Measurements from ENCODE around the gene FLNA.

Gene FLNA

GRCh38 chrX:154358011-154358410 lies 16.4 kb downstream of the FLNA start:
- TF ChIP-seq MAX (IDR thresholded peaks at IDR 0.05; ENCODE audit: low read depth, low read length): no peak
- TF ChIP-seq POLR2A (IDR thresholded peaks at IDR 0.05; ENCODE audit: extremely low read depth, insufficient read length): no peak
- no peak for TF ChIP-seq CTCF (IDR thresholded peaks at IDR 0.05; ENCODE audit: low read depth, low read length)
- no peak for TF ChIP-seq MYC (IDR thresholded peaks at IDR 0.05; ENCODE audit: low read depth, low read length)
- H3K4me3 ChIP-seq (ENCODE audit: low read depth, low read length): no peak overlapping the region
- no peak for DNase-seq (ENCODE audit: low read depth)

GRCh38 chrX:154357205-154357604 lies 17.2 kb downstream of the FLNA start:
- DNase-seq (ENCODE audit: low read depth): no peak
- no peak overlapping the region for H3K4me3 ChIP-seq (ENCODE audit: low read depth, low read length)
- TF ChIP-seq MAX (IDR thresholded peaks at IDR 0.05; ENCODE audit: low read depth, low read length) (no peak), MYC (IDR thresholded peaks at IDR 0.05; ENCODE audit: low read depth, low read length) (no peak), CTCF (IDR thresholded peaks at IDR 0.05; ENCODE audit: low read depth, low read length) (no peak), POLR2A (IDR thresholded peaks at IDR 0.05; ENCODE audit: extremely low read depth, insufficient read length) (no peak)

- DNase-seq (ENCODE audit: low read depth): no peak
- no peak overlapping the region for H3K4me3 ChIP-seq (ENCODE audit: low read depth, low read length)
- TF ChIP-seq MAX (IDR thresholded peaks at IDR 0.05; ENCODE audit: low read depth, low read length) (no peak), CTCF (IDR thresholded peaks at IDR 0.05; ENCODE audit: low read depth, low read length) (no peak), POLR2A (IDR thresholded peaks at IDR 0.05; ENCODE audit: extremely low read depth, insufficient read length) (no peak), MYC (IDR thresholded peaks at IDR 0.05; ENCODE audit: low read depth, low read length) (no peak)
Observed at GRCh38 chrX:154356596-154356995, 17.8 kb downstream of the FLNA start.

- no peak overlapping the region for H3K4me3 ChIP-seq (ENCODE audit: low read depth, low read length)
- no peak for TF ChIP-seq CTCF (IDR thresholded peaks at IDR 0.05; ENCODE audit: low read depth, low read length)
- no peak for TF ChIP-seq MYC (IDR thresholded peaks at IDR 0.05; ENCODE audit: low read depth, low read length)
- TF ChIP-seq MAX (IDR thresholded peaks at IDR 0.05; ENCODE audit: low read depth, low read length): no peak
- no peak for TF ChIP-seq POLR2A (IDR thresholded peaks at IDR 0.05; ENCODE audit: extremely low read depth, insufficient read length)
- DNase-seq (ENCODE audit: low read depth): no peak
Observed at GRCh38 chrX:154355776-154356140, 18.7 kb downstream of the FLNA start.

- TF ChIP-seq CTCF (IDR thresholded peaks at IDR 0.05; ENCODE audit: low read depth, low read length) (no peak), MYC (IDR thresholded peaks at IDR 0.05; ENCODE audit: low read depth, low read length) (no peak), POLR2A (IDR thresholded peaks at IDR 0.05; ENCODE audit: extremely low read depth, insufficient read length) (no peak)
- DNase-seq (ENCODE audit: low read depth): no peak
- H3K4me3 ChIP-seq (ENCODE audit: low read depth, low read length): no peak overlapping the region
Observed at GRCh38 chrX:154355094-154355775, 19.2 kb downstream of the FLNA start.

- DNase-seq (ENCODE audit: low read depth): no peak
- no peak for TF ChIP-seq MAX (IDR thresholded peaks at IDR 0.05; ENCODE audit: low read depth, low read length)
- TF ChIP-seq CTCF (IDR thresholded peaks at IDR 0.05; ENCODE audit: low read depth, low read length): no peak
- no peak for TF ChIP-seq MYC (IDR thresholded peaks at IDR 0.05; ENCODE audit: low read depth, low read length)
- no peak for TF ChIP-seq POLR2A (IDR thresholded peaks at IDR 0.05; ENCODE audit: extremely low read depth, insufficient read length)
- no peak overlapping the region for H3K4me3 ChIP-seq (ENCODE audit: low read depth, low read length)
Observed at GRCh38 chrX:154354516-154354915, 19.9 kb downstream of the FLNA start.
